ENCODE data around the gene SYT9.
"Not testable (repeated sequence)": the region's sequence is repeated elsewhere in the genome, so short reads cannot be mapped to it uniquely, and the experiment has no call there.

The SYT9 gene

DNA sequence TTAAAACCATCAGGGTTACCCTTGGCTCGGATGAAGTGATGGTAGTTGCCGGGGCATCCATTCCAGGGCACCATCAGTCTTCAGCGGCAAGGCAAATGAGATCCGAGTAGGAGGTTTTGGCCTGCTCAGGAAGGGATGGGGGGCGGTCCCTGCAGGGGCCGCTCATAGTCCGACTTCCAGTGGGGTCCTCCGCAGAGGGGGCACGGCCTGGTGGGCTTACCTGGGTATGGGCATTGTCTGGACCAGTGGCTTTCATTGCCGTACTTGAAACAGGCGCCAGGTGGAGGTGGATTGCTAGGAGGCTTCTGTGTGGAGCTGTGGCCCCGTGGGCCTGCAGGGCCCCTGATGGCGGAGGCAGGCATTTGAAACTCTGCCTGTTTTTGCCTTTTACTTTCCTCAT lies 266.0 kb downstream of the SYT9 start:
- not testable (repeated sequence) for H3K23ac ChIP-seq (ENCODE audit: low read length); H3K4me2 ChIP-seq (ENCODE audit: low read length); H2BK5ac ChIP-seq (ENCODE audit: low read length); H4K8ac ChIP-seq (ENCODE audit: low read depth, low read length); H3K27ac ChIP-seq (ENCODE audit: low read depth, low read length); H3K79me1 ChIP-seq (ENCODE audit: low read length); H3K18ac ChIP-seq (ENCODE audit: low read length); H3K9ac ChIP-seq (ENCODE audit: low read length); H3K4ac ChIP-seq (ENCODE audit: low read depth, low read length); H3K4me1 ChIP-seq (ENCODE audit: control insufficient read depth, low read depth, low read length); H3K56ac ChIP-seq (ENCODE audit: low read length); H4K5ac ChIP-seq (ENCODE audit: low read length); H2BK120ac ChIP-seq (ENCODE audit: low read depth, low read length); DNase-seq; H2AK5ac ChIP-seq (ENCODE audit: low read length); H2BK15ac ChIP-seq (replicated peaks; ENCODE audit: low read depth); H3K4me3 ChIP-seq (ENCODE audit: low read length); H3K27me3 ChIP-seq (ENCODE audit: insufficient read depth, low read length, poor library complexity); H3K79me2 ChIP-seq (ENCODE audit: control insufficient read depth, insufficient read depth, low read length); H3K36me3 ChIP-seq (ENCODE audit: control insufficient read depth, insufficient read depth, low read length)
- no CpG with 5 or more reads among the region's 13 CpGs for WGBS (ENCODE audit: extremely low coverage, insufficient coverage, low lambda C conversion rate)

Small RNAs within 50 kb of the gene (small RNA-seq; reads per million reads assigned to genes)
- gene MIR302E (ENCODE audit: insufficient read depth) = 3.0 reads per million, percentile 46 among the genes with 10 or more reads in this experiment
